Mammary epithelial cell (primary cell): ENCODE data around the gene OR5D13.

Experiments used
- CTCF ChIP-seq, 2 donors: IDR thresholded peaks in 1 of 2; conservative IDR thresholded peaks in 1 of 2; 2 replicates each; pipeline ENCODE4 v1.5.1; 2011 to 2012; ENCODE audit warnings: inconsistent platforms in 2 of 2, low read length in 2 of 2, mild to moderate bottlenecking in 2 of 2, control low read depth in 1 of 2, low read depth in 1 of 2; ENCODE audit not compliant: insufficient read depth in 1 of 2; ENCODE audit errors: extremely low read depth in 1 of 2
- EZH2 ChIP-seq: IDR thresholded peaks from 2 replicates; pipeline ENCODE4 v1.6.1; 2012; ENCODE audit warnings: low read length, inconsistent platforms, borderline replicate concordance

- TF ChIP-seq CTCF (conservative IDR thresholded peaks at IDR 0.05 in 1 of 2, IDR thresholded peaks at IDR 0.05 in 1 of 2; ENCODE audit: extremely low read depth in 1 of 2, insufficient read depth in 1 of 2, low read depth in 1 of 2, low read length in 2 of 2) (no peak), EZH2 (no peak)
Measured at GRCh38 chr11:55791606-55792005, 18.4 kb downstream of the OR5D13 start.
